ENCODE data around the gene AK8. TPM values are rescaled to one million over a fixed set of nuclear protein-coding genes. Genes with fewer than 3 reads are reported as not detected.

Gene AK8, protein sequence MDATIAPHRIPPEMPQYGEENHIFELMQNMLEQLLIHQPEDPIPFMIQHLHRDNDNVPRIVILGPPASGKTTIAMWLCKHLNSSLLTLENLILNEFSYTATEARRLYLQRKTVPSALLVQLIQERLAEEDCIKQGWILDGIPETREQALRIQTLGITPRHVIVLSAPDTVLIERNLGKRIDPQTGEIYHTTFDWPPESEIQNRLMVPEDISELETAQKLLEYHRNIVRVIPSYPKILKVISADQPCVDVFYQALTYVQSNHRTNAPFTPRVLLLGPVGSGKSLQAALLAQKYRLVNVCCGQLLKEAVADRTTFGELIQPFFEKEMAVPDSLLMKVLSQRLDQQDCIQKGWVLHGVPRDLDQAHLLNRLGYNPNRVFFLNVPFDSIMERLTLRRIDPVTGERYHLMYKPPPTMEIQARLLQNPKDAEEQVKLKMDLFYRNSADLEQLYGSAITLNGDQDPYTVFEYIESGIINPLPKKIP
- total RNA-seq: 0.07 TPM in 1 of 2 replicates, not detected in the other

DNA sequence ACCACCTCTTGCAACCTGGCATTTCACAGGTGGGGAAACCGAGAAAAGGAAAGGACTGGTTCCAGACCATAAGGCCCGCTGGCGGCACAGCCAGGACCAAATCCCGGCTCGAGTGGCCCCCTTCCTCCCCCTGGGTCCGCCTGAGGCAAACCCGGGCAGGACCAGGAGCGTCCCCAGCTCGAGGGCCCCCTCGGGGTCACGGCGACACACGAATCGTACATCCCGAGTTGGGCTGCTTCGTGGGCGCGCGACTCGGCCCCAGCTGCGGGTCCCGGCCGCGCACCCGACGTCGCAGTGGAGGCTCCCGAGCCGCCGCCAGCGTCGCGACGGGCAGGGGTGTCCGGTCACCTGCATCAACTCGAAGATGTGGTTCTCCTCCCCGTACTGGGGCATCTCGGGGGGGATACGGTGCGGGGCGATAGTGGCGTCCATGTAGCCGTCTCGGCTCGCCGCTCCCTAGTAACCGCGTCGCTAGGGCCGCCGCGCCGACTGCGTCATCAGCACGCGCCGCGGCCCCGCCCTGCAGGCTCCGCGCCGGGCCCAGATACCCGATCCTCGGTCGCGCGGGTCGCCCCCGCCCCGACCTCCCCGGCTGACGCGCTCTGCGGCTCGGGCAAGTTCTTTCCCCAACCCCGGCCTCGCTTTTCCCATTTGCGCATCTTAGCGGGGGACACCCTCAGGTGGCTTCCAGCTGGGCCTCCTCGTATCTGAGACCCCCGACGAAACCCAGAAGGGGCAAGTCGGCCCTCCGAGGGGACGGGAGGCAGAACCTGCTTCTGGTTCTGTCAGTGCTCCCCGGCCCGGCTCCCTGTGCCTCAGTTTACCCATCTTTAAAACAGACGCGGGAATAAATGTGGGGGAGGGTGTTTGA, at the start of gene AK8:
Gene AK8, minus strand, starts transcription at position 461 of the 871 bp plus-strand sequence. Its CDS starts 29 bp downstream, at position 432.
- DNase-seq (ENCODE audit: low read depth, low spot score): no peak

DNA sequence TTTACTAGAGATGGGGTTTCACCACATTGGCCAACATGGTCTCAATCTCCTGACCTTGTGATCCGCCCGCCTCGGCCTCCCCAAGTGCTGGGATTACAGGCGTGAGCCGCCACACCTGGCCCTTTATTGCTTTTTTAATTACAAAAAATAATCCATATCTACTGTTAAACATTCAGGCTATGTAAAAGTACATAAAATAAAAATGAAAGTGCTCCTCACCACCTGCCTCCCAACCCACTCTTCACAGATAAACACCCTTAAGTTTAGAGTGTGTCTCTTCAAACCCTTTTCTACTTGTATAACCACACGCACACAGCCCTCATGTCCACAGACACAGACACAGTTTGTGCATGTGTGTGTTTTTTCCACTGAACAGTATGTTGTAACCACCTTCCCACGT, 49.6 kb upstream of the AK8 start:
- DNase-seq (ENCODE audit: low read depth, low spot score): no peak

DNA sequence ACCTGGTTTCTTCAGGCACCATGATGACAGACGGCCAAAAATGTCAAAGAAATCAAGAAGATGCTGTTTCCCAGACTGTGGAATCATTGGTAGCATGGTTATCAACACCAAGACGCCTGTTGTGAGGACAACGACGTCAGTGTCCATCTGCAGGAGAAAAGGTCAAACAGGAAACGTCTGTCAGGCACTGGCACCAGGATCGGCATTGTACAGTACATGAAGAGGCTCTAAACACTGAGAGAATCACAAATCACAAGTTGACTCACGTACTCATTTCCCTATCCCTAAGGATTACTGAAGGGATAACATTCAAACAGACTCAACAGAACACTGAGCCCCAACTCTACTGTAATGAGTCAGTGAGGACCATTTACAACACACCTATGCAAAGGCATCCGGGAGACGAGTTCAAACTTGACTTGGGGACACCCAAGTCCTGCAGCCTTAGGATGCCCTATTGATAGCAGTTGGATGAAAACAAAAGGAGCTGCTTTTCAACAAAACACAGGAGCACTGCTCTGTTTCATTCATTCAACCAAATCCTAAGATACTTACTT, 45.3 kb upstream of the AK8 start:
- no peak for DNase-seq (ENCODE audit: low read depth, low spot score)

DNA sequence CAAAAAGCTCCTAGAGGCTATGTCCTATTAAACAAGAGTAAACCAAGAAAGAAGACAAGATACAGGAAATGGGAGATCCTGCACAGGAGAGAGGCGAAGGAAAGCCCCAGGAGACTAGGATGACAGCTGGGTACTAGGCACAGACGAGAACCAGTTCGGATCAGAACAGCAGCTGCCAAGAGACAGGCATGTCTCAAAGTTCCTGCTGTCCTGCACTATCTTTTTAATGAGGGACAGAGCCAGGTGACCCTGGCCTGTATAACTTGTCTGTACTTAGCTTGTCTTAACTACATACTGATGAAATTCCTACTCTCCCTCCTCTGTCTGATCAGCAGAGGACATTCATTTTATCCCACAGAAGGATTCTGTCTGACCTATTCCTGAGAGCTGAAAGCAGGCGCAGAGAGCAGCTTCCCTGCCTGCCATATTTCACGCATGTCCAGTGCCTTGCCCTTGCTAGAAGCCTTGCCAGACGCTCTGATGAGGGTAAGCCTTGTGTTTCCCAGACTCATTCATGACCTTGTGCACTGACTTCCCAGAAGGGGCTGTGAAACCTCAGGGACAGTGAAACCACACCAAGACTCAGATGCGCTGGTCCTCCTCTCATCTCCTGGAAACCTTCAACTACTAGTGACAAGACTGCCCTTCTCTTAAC, 41.7 kb upstream of the AK8 start:
- DNase-seq (ENCODE audit: low read depth, low spot score): no peak

DNA sequence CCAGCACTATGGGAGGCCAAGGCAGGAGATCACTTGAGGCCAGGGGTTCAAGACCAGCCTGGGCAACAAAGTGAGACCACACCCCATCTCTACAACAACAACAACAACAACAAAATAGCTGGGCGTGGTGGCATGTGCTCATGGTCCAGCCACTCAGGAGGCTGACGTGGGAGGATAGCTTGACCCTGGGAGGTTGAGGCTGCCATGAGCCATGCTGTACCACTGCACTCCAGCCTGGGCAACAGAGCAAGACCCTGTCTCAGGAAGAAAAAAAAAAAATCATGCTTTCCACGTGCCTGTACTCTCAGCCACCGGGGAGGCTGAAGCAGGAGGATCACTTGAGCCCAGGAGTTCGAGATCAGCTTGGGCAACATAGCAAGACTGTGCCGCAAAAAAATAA, 36.8 kb upstream of the AK8 start:
- DNase-seq (ENCODE audit: low read depth, low spot score): no peak

DNA sequence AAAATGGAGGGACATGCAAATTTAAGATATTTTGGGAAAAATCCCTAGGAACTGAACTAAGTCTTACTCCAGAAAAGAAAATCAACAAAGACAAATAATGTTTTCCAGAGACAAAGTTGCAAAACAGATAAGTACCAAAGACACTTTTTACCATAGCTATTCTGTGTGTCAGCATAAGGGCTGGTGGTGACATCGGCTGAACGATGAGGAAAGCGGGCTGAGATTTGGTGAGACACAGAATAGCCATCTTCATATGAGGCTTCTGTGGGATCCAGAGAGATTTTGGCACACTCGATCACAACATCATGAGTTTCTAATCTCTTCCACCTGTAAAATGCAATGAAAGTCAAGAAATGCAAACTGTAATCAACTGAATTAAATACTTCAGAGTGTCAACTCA, 34.0 kb upstream of the AK8 start:
- no peak for DNase-seq (ENCODE audit: low read depth, low spot score)

DNA sequence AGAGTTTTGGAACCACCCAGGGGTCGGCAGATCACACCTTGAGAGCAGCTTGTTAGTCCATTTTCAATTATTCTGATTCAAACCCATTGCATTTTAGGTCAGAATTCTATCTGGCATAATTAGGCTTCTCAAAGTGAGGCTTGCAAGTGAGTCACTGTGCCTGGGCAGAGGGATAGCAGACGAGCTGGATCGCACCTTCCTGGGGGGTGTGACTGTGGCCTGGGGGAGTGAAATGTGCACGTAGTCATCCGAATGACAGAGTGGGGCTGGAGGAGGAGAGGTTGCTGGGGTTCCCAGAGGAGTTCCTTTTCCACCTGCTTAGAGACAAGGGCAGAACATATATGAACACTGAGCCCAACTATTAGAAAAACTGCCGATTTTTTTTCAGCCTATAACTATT, 32.3 kb upstream of the AK8 start:
- no peak for DNase-seq (ENCODE audit: low read depth, low spot score)

DNA sequence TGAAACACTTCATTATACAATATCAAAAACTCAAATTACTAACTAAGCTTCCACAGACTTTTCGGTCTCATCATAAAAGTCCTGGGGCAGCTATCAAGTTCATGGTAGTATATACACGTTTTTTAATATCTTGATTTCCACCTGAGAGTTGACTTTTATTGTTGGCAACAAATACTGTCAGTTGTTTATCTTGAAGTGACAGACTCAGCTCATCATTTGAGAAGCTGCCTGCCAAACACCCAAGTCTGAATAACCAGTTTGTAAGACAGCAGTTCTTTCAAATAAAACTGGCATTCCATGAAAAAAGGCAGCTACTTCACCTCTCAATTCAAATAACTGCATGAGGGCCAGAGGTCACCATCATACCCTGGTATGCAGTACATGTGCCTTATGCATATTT, 31.2 kb upstream of the AK8 start:
- no peak for DNase-seq (ENCODE audit: low read depth, low spot score)

DNA sequence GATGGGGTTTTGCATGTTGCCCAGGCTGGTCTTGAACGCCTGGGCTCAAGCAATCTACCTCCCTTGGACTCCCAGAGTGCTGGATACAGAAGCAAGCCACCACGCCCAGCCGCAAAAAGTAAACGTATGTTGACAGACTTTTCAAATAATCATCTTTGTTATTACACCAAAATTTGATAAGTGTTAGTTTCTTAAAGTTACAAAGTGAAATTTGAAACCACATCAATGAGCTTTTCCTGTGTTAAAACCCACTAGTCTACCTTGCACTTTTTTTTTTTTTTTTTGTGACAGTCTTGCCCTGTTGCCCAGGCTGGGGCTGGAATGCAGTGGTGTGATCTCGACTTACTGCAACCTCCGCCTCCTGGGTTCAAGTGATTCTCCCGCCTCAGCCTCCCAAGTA, 30.6 kb upstream of the AK8 start:
- DNase-seq (ENCODE audit: low read depth, low spot score): no peak

DNA sequence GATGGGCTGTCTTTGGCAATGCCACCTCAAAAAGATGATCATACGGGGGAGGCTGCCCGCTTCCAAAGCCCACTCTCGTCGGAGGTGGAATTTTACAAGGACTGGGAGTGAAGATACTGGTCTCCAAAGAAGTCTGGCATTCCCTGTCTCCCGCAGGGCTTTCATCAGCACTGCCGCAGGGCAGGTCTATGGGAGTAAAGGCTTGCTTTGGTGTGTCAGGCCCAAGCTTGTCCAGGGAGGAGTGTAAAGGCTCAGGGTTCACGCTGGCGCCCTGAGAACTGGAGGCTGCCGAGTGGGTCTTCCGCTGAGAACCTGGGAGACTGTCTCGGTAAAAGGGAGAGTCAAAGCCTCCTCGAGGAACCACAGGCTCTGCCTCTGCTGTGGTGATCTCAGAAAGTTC, 27.6 kb upstream of the AK8 start:
- no peak for DNase-seq (ENCODE audit: low read depth, low spot score)

DNA sequence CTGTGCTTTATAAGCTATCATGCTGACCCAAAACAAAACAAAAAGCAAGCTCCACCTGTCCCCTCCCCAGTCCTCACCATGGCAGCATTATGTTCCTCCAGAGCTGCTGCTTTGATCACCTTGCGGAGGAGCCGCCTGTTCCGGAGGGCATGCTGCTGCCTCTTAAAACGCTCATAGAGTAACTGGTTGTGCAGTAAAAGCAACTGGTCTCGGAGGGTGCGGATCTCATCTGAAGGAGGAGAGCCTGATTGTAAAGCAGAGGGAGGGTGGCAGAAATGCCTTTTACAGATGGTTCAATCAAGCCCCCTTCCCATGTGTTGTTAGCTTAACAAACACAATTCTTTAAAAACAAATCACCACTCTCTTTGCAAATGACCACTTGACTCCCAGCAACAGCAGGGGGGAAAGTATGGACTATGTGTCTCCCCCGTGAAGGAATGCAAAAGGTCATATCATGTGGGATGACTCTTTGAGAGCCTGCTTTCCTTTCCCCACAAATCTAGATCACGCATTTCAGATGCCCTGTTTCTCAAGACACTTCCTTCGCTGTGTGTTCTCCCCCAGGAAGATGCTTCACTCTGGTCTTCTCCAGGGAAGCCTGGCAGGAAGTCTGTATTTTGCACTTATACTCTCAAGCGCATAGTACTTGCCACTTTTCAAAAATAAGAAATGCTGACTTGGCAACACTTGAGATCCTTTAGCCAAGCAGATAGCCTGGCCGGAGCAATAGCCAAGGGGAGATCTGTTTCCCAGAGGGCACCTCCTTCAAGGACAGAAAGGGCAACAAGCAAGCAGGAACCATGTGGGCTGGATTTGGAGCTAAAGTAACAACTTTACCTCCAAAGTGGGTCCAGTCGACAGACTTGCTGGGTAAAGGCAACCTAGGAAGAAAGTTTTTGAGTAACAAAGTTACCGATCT, 25.7 kb upstream of the AK8 start:
- DNase-seq (ENCODE audit: low read depth, low spot score): no peak

DNA sequence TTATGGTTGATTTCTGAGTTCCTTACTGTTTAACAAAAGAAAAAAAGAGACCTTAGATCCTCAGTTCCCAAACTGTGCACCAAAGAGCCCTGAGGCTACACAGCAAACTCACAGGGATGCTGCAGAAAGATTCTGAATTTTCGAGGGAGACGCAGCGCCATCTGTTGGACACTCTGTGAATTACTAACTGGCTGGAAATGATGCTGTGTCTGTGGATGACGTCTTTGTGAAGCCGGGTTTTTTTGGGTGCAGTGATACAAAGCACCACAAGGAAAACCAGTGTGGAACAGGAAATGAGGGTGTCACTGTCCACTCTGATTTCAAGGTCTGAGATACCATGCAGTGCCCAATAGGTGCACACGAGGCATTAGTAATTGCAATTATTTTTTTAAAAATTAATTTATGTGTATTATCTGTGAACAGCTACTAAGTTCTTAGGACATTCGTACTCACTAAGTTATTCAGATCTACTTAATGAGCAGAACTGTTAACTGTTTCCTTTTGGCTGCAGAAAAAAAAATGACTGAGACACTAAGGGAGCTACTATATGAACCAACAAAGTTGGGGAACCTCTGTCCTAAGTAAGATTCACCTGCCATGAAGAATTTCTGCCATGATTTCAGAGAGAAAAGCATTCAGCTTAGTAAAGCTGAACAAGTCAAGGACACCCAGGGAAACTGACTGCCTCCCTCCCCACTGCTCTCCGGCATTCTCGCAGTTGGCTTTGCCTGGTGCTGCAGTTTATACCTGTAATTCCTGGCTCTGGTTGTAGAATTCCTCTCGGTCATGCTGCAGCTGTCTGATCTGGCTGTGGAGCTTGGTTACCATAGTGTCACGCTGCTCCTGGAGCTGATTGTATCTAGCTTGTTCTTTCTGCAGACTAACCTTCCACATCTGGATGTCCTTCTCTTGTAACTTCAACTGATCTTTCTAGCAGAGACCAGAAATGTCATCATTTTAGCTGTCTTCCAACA, 24.1 kb upstream of the AK8 start:
- peak; percentile 27 for DNase-seq (ENCODE audit: low read depth, low spot score)

DNA sequence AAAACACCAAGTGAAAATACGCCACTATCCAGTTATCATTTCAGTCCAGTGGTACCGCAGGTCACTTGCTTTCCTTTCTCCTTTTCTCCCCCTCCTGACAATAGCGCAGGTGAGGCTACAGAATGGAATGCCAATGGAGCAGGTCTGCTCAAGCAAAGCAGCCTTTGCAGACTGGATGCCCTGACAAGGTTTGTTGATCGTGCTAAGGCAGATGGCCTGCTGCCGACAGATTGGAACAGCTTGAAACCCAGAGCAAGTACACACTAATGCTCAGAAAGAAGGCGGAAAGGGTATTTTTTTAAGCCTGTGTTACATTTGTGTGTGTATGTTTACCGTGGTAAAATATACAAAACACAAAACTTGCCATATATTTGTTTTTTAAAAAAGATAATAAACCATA, 20.0 kb upstream of the AK8 start:
- no peak for DNase-seq (ENCODE audit: low read depth, low spot score)

DNA sequence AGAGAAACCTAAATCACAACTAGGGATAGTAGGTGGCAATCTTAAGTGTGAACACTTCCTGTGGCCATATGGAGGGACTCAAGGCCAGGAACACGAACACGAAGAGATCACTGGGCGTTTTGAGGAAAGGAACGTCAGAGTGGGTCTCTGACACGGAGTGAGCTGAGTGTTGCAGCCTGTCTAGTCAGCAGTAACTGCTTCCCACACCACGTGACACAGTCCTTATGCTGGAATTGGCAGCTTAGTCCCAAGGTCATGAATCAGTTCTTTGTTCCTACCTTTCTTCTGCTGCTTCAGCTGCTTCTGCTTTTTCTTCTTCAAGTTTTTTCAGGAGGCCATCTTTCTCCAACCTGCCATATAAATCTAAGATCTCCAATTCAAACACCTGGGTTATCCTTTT, 18.8 kb upstream of the AK8 start:
- no peak for DNase-seq (ENCODE audit: low read depth, low spot score)

DNA sequence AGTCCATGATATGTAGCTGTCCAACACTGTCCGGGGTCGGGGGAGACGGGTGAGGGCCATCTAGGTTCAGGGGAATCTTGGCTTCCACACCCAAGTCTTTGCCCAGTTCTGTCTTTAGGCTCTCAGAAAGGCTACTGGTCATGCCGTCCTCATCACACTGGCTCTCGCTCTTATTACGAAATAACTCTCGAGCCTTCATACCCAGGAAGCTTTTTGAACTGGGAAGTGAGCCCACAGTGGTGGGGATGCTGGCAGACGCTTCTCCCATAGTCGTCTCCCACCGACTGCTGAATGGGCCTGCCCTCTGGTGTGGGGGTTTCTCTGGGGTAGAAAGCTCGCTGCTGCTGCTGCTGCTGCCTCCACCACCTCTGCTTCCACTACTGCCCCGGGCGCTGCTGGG, 18.2 kb upstream of the AK8 start:
- DNase-seq (ENCODE audit: low read depth, low spot score): no peak

DNA sequence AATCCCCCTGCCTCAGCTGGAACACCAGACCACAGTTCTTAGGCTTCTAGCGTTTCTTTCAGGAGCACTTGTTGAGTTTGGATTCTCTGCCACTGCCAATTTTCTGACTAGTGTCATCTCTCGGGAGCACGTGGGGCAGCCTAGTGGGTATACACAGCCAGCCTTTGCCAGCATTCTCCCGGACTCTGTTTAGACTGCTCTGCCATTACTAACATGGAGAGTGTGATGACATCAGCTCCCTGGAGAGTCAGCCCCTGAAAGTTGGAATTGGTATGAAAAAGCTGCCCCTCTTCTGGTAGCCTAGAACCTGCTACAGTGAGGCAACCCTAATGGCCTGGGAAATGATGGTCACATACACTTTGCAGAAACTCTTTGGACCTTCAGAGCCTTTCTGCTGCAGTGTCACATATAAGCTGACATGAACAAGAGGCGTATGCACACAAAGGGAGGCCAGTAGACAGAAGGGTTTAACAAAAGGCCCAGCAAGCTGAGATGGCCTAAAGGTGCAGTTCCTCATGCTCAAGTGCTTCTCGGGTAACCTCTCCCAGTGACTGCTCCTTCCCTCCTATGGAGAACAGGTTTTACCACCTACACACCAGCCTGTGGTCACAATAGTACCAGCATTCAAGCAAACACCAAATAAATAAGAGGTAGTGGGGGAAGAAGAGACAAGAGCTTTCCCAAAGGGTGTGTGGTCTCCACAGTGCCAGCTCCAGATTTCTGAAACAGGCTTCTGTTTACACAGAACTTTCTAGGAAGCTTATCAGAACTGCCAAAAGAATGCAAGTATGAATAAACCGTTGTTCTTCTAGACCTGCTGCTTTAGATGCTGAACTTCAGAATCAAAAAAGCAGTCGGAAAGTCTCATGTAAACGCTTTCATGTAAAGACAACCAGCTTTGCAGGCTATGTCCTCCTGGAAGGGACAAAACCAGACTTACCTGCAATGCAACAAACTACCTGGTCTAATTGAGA, 17.1 kb upstream of the AK8 start:
- no peak for DNase-seq (ENCODE audit: low read depth, low spot score)

DNA sequence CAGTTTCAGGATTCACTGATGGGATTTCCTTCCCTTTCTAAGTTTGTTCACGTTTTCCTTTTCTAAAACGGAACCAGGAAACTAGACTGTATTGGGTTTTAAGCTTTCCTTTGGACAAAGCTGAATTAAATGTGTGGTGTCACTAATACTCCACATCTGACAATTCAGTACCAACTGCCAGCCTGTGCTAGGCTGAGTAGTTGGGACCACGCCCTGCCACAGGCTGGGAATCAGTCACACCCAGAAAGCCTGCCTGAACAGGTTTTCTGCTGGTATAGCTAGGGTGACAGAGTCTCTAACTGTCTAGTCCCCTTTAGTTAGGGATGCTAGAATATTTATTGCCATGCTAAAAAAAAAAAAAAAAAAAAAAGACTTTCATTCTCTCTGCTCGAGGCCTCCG, 16.3 kb upstream of the AK8 start:
- DNase-seq (ENCODE audit: low read depth, low spot score): no peak

DNA sequence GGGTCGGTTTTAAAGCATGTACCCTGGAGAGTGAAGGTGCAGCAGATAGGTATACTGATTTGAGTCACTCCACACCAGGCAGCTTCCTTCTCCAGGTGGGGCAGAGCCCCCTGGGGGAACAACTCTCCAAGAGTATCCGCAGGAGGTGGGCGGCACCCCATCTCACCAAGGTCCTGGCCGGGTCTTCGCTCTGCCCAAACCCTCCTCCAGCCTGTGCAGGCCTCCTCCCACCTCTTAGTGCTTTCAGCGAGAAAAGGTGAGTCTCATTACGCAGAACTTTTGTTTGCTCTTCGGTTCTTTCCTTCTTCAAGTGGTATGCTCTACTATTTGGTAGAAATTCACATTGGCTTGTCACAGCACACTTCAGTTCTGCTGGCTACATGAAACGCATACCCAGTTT, 14.3 kb upstream of the AK8 start:
- DNase-seq (ENCODE audit: low read depth, low spot score): no peak

Data from pulmonary artery endothelial cell (primary cell).